Measurements from ENCODE around the gene EYA2.

DNA sequence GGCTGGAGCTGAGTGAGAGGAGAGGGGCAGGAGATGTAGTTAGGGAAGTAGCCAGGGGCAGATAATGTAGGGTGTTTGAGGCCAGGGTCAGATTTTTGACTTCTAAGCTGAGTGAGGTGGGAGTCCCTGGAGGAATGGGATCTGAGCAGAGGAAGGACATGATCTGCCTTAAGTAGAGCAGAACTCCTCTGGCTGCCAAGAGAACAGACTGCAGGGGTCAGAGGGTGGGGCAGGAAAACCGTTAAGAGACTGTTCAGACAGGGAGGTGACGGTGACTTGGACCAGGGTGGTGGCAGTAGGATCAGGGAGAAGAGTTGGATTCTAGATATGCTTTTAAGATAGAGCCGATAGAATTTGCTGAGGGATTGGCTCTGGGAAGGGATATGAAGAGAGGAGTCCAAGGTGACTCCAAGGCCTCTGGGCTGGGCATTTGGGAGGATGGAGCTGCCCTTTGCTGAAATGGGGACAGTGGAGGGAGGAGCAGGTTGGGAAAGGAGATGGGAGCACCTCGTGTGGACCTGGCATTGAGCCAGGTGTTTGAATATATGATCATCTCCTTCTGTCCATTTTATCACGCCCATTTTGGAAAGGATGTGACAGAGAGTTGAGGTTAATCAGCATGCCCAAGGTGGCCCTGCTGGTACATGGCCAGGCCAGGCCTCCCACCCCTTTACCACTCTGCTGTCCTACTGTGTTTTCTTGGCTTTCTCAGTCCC lies 18.8 kb downstream of the EYA2 start:
- TF ChIP-seq ZNF274 (IDR thresholded peaks at IDR 0.05; ENCODE audit: low read depth, low read length) (no peak), YY1 (IDR thresholded peaks at IDR 0.05; ENCODE audit: insufficient read depth, insufficient read length) (no peak), SUZ12 (IDR thresholded peaks at IDR 0.05; ENCODE audit: extremely low read depth, insufficient read depth, insufficient read length) (no peak)
